ENCODE results near the gene DTNB. TPM values are rescaled to one million over a fixed set of nuclear protein-coding genes. Genes with fewer than 3 reads are reported as not detected.

Gene DTNB
- total RNA-seq, 1 donor from 2014 or later: 30.5 TPM

DNA sequence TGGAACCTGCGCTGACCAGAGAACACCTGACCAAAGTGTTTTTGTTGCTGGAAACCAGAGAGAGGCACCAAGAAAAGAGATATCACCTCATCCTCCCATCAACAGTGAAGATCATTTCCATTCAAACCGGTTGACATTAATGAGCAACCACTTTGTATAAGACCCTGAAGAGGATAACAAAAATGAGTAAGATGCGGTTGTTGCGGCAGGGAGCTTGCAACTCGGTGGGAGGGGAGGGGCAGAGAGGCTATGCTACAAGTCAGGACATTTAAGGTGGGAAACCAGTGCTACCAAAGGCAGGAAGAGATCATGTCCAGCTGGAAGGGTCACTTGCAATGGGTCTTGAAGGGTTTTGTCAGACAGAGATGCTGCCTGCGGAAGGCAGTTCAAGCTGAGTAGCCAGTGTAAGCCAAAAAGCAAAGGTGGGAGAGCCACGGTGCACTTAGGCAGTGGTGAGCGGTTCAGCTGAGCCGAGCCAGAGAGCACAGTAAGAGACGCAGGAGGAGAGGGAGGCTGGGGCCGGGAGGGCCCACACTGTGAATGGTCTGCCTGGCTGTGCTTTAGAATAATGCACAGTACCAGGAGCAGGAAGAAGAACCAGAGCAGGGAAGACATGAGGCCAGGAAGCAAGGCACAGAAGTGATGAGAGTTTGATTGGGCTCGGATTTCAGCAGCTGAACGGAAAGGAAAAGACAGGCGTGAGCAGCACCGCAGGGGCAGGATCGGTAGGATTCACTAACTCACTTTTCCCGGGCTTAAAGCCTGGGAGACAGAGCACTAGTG lies 24.4 kb upstream of the DTNB start:
- DNase-seq: no peak
- Mint-ChIP-seq H3K27me3 (peaks cover 2% of the 10 kb centered on the region), H3K4me3 (no peak overlapping the region), H3K36me3 (ENCODE audit: low read depth) (no peaks in the 10 kb centered on the region), H3K27ac (no peak overlapping the region), H3K4me1 (peaks cover 3% of the 10 kb centered on the region), H3K9me3 (no peaks in the 10 kb centered on the region)
- intact Hi-C loops (cut with micrococcal nuclease): no loop called here

GRCh38 chr2:25692737-25693445 lies 19.5 kb upstream of the DTNB start:
- Mint-ChIP-seq H3K4me3 (no peak overlapping the region), H3K9me3 (no peaks in the 10 kb centered on the region), H3K36me3 (ENCODE audit: low read depth) (no peaks in the 10 kb centered on the region), H3K27me3 (peaks cover 5% of the 10 kb centered on the region), H3K27ac (no peak overlapping the region), H3K4me1 (no peaks in the 10 kb centered on the region)
- DNase-seq: no peak
- intact Hi-C loops (cut with micrococcal nuclease): no loop called here

GRCh38 chr2:25692143-25692542 lies 18.8 kb upstream of the DTNB start:
- no peak for DNase-seq
- H3K4me3 Mint-ChIP-seq: no peak overlapping the region
- H3K36me3 Mint-ChIP-seq (ENCODE audit: low read depth): no peaks in the 10 kb centered on the region
- H3K9me3 Mint-ChIP-seq: no peaks in the 10 kb centered on the region
- peaks cover 5% of the 10 kb centered on the region for H3K27me3 Mint-ChIP-seq
- intact Hi-C loops (cut with micrococcal nuclease): no loop called here
- no peak overlapping the region for H3K27ac Mint-ChIP-seq
- H3K4me1 Mint-ChIP-seq: no peaks in the 10 kb centered on the region

- Mint-ChIP-seq H3K36me3 (ENCODE audit: low read depth) (no peaks in the 10 kb centered on the region), H3K27ac (no peak overlapping the region), H3K4me3 (no peak overlapping the region), H3K27me3 (peaks cover 3% of the 10 kb centered on the region), H3K4me1 (no peaks in the 10 kb centered on the region), H3K9me3 (no peaks in the 10 kb centered on the region)
- intact Hi-C loops (cut with micrococcal nuclease): no loop called here
- no peak for DNase-seq
Measured at GRCh38 chr2:25690058-25690457, 16.7 kb upstream of the DTNB start.

GRCh38 chr2:25688236-25688635 lies 14.9 kb upstream of the DTNB start:
- Mint-ChIP-seq H3K9me3 (no peaks in the 10 kb centered on the region), H3K4me1 (no peaks in the 10 kb centered on the region), H3K27ac (no peak overlapping the region), H3K36me3 (ENCODE audit: low read depth) (no peaks in the 10 kb centered on the region), H3K4me3 (no peak overlapping the region), H3K27me3 (peaks cover 8% of the 10 kb centered on the region)
- no peak for DNase-seq
- intact Hi-C loops (cut with micrococcal nuclease): no loop called here

- Mint-ChIP-seq H3K36me3 (ENCODE audit: low read depth) (no peaks in the 10 kb centered on the region), H3K9me3 (no peaks in the 10 kb centered on the region), H3K4me1 (no peaks in the 10 kb centered on the region), H3K27ac (no peak overlapping the region), H3K4me3 (no peak overlapping the region), H3K27me3 (peaks cover 9% of the 10 kb centered on the region)
- no peak for DNase-seq
- intact Hi-C loops (cut with micrococcal nuclease): no loop called here
Measured at GRCh38 chr2:25685741-25686140, 12.4 kb upstream of the DTNB start.

DNA sequence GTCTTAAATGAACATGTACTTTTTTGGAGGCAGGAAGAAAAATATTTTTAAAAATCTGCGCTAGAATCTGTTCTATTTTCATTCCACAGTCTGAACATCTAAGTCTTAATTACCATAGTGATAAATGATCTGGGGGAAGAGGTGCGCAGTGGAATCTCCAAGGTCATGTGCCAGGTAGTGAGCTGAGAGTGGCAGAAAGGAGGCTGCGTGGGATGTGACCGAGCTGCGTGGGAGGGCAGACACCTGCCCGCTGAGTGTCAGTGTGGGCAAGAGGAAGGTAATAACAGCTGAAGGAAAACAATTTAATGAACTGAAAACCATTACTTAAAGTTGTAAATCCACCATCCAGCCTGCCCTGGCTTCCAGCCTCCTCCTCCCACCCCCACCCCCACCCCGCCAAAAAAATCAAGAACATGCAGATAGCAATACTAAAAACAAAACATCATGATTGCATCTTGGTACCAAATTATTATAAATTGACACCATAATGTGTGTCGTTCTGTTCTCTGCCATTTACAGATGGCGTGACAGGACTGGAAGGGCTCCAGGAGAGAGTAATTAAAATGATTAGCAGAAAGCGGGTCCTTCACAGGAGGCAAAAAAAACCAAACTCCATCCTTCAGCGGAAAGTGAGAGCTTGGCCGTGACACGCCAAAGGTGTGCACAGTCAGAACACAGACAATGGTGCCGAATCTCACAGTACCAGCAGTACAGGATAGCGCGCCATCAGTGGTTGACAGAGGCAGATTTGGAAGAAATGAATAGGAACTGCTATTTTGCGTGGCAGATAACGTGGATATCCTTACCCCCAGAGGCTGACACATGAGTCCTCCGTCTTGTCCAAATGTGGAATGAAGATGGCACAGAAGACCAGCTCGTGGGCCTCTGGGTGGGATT lies 11.4 kb upstream of the DTNB start:
- H3K4me1 Mint-ChIP-seq: no peaks in the 10 kb centered on the region
- no peak for DNase-seq
- peaks cover 9% of the 10 kb centered on the region for H3K27me3 Mint-ChIP-seq
- H3K4me3 Mint-ChIP-seq: no peak overlapping the region
- no peaks in the 10 kb centered on the region for H3K9me3 Mint-ChIP-seq
- H3K36me3 Mint-ChIP-seq (ENCODE audit: low read depth): no peaks in the 10 kb centered on the region
- H3K27ac Mint-ChIP-seq: no peak overlapping the region
- intact Hi-C loops (cut with micrococcal nuclease): no loop called here

DNA sequence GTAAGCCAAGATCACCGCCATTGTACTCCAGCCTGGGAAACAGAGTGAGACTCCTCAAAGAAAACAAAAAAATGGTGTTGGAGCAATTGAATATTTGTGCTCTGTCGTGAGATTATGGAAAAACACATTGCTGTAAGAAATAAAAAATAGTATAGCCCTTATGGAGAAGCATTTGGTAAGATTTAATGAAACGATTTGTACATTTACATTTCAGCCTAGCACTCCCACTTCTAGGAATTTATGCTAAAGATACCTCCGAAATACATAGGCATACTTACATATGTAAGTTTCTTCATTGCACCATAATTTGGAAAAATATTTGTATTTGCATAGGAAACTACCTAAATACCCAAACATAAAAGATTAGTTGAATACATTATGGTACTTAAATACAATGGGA lies 8.7 kb upstream of the DTNB start:
- Mint-ChIP-seq H3K27ac (no peak overlapping the region), H3K9me3 (no peaks in the 10 kb centered on the region), H3K27me3 (peaks cover 11% of the 10 kb centered on the region), H3K36me3 (ENCODE audit: low read depth) (no peaks in the 10 kb centered on the region), H3K4me3 (no peak overlapping the region), H3K4me1 (no peaks in the 10 kb centered on the region)
- intact Hi-C loops (cut with micrococcal nuclease): no loop called here
- no peak for DNase-seq

- DNase-seq: no peak
- intact Hi-C loops (cut with micrococcal nuclease): loop anchor here (1.0 kb wide), 1 partner anchor 18 kb away; no protein-coding TSS in a partner anchor
- Mint-ChIP-seq H3K9me3 (no peaks in the 10 kb centered on the region), H3K27me3 (peaks cover 25% of the 10 kb centered on the region), H3K27ac (no peak overlapping the region), H3K36me3 (ENCODE audit: low read depth) (no peaks in the 10 kb centered on the region), H3K4me3 (no peak overlapping the region), H3K4me1 (peaks cover 13% of the 10 kb centered on the region)
Measured at GRCh38 chr2:25677877-25678276, 4.5 kb upstream of the DTNB start.

DNA sequence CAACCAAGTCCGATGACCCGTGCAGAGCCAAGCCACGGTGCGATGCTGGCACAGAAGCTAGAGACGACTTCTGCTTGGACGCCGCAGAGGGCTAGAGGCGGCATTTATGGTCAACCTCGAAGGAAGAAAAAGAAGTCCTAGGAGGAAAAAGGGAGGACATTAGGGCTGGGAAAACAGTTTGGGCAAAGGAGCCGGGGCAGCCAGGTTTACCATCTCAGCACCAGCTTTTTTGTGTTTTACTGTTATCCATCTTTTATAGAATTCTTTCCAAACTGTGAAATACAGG lies 643 bp upstream of the DTNB start:
- H3K4me1 Mint-ChIP-seq: peaks cover 25% of the 10 kb centered on the region
- peak overlapping the region; percentile 86 for H3K4me3 Mint-ChIP-seq
- intact Hi-C loops (cut with micrococcal nuclease): loop anchor here (5.0 kb wide), 1 partner anchor 397 kb away; no protein-coding TSS in a partner anchor
- no peaks in the 10 kb centered on the region for H3K36me3 Mint-ChIP-seq (ENCODE audit: low read depth)
- no peaks in the 10 kb centered on the region for H3K9me3 Mint-ChIP-seq
- peaks cover 23% of the 10 kb centered on the region for H3K27me3 Mint-ChIP-seq
- DNase-seq: no peak
- peak overlapping the region; percentile 85 for H3K27ac Mint-ChIP-seq

DNA sequence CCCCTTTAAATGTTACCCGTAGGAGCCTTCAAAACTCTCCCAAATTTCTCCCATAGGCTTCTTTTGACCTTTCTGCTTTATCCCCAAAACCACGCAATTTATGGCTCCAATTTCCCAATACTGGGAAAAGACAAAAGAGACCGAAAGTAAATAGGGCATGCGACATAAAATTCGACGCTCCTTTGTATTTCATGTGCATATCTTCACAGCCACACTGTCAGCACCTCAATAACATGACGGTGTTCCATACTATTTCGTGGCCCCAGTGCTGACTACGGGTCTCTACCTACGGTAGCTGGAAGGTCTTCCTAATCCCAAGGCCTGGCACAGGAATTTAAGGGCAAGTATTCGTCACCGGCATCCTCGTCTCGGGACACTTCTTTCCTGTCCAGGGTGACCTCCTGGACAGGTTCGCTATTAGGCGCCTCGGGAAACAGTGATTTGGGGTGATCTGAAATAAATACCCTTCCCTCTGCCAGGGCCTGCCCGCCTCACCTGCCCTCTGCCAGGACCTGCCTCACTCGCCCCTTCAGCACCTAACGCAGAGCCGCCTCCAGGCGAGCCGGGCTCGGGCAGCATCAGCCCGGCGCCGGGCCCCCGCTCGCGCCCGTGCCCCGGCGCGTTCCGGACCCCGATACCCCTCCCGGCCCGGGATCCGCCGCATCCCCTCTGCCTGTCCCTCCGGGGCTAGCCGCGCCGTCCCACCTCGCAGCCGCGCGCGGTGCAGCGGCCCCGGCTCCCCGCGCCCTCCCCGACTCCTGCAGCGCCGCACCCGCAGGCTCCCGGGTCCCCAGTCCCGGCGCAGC lies 680 bp downstream of the DTNB start:
- H3K27ac Mint-ChIP-seq: peak overlapping the region; percentile 57

GRCh38 chr2:25671622-25672021 lies 1.8 kb downstream of the DTNB start:
- no peak for DNase-seq
- Mint-ChIP-seq H3K4me3 (peak overlapping the region; percentile 86), H3K4me1 (peaks cover 27% of the 10 kb centered on the region), H3K9me3 (no peaks in the 10 kb centered on the region), H3K27ac (peak overlapping the region; percentile 20), H3K36me3 (ENCODE audit: low read depth) (no peaks in the 10 kb centered on the region), H3K27me3 (peaks cover 22% of the 10 kb centered on the region)
- intact Hi-C loops (cut with micrococcal nuclease): loop anchor here (2.0 to 5.0 kb wide), 2 partner anchors 207 to 394 kb away; partner anchors contain the start of gene ASXL2

More for the DNA sequence above, 680 bp downstream of the DTNB start:
- Mint-ChIP-seq H3K27me3 (peaks cover 23% of the 10 kb centered on the region), H3K9me3 (no peaks in the 10 kb centered on the region), H3K36me3 (ENCODE audit: low read depth) (no peaks in the 10 kb centered on the region), H3K4me3 (peak overlapping the region; percentile 86), H3K4me1 (peaks cover 27% of the 10 kb centered on the region)
- peak; percentile 91 for DNase-seq
- intact Hi-C loops (cut with micrococcal nuclease): loop anchor here (1.0 to 5.0 kb wide), 3 partner anchors 86 to 395 kb away; partner anchors contain the start of gene ASXL2

- Mint-ChIP-seq H3K27me3 (peaks cover 7% of the 10 kb centered on the region), H3K9me3 (no peaks in the 10 kb centered on the region), H3K36me3 (ENCODE audit: low read depth) (no peaks in the 10 kb centered on the region), H3K4me1 (peaks cover 22% of the 10 kb centered on the region), H3K4me3 (no peak overlapping the region), H3K27ac (no peak overlapping the region)
- intact Hi-C loops (cut with micrococcal nuclease): no loop called here
- no peak for DNase-seq
Measured at GRCh38 chr2:25669520-25669919, 3.9 kb downstream of the DTNB start.

All from activated CD4-positive, alpha-beta T cell treated with anti-CD3 and anti-CD28 coated beads, Interleukin-2, amount 10 ng/mL, durations not matched to agents 24 days and 14 days (primary cell).